Memory B cell (primary cell): ENCODE measurements around the gene BICC1.
A peak's percentile ranks its signal among the peaks of the same experiment; 100 is the strongest.

Source experiments
- ATAC-seq: fragments of 150-1000 bp; cut with Tn5 transposase; 2 replicates; pipeline ENCODE4 v1.10.0; 2021; ENCODE audit warnings: low read depth, mild to moderate bottlenecking, moderate library complexity
- DNase-seq, 2 donors: peaks; one replicate each; pipeline ENCODE4 v3.0.0; 2022; ENCODE audit warnings: low spot score in 2 of 2
- H3K27ac Mint-ChIP-seq: one replicate; pipeline ENCODE4 v1.8.0; 2022; ENCODE audit warnings: mild to moderate bottlenecking, moderate library complexity, mixed read lengths
- H3K27me3 Mint-ChIP-seq: one replicate; pipeline ENCODE4 v1.8.0; 2022; ENCODE audit warnings: mixed read lengths
- H3K36me3 Mint-ChIP-seq: one replicate; pipeline ENCODE4 v1.8.0; 2022; ENCODE audit warnings: mild to moderate bottlenecking, mixed read lengths
- H3K4me1 Mint-ChIP-seq: one replicate; pipeline ENCODE4 v1.8.0; 2022; ENCODE audit warnings: mixed read lengths
- H3K4me3 Mint-ChIP-seq: one replicate; pipeline ENCODE4 v1.8.0; 2022; ENCODE audit warnings: mild to moderate bottlenecking, moderate library complexity, mixed read lengths
- H3K9me3 Mint-ChIP-seq: one replicate; pipeline ENCODE4 v1.8.0; 2022; ENCODE audit warnings: mixed read lengths

Gene BICC1

DNA sequence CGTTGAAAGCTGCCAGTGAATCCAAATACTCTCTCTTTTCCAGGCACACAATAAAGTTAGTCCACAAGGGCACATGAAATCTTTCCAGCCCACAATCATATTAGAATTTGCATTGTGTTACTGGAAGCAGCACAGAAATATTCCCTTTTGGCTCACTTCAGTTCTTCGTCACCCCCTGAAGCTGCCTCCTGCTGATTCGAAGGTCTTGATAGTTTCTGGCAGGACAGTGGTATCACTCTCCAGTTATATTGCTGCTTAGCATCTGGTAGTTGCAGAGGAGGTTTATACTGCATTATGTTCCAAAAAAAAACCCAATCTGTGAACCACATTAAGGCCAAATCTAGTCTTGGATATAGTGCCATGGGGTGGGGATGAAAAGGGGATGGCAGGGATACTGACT lies 253.2 kb downstream of the BICC1 start:
- H3K27ac Mint-ChIP-seq = no peak overlapping the region
- H3K9me3 Mint-ChIP-seq = peaks cover 4% of the 10 kb centered on the region
- no peak for ATAC-seq
- no peaks in the 10 kb centered on the region for H3K4me1 Mint-ChIP-seq
- no peaks in the 10 kb centered on the region for H3K36me3 Mint-ChIP-seq
- DNase-seq = no peak
- H3K4me3 Mint-ChIP-seq = no peak overlapping the region
- H3K27me3 Mint-ChIP-seq = peaks cover 3% of the 10 kb centered on the region

DNA sequence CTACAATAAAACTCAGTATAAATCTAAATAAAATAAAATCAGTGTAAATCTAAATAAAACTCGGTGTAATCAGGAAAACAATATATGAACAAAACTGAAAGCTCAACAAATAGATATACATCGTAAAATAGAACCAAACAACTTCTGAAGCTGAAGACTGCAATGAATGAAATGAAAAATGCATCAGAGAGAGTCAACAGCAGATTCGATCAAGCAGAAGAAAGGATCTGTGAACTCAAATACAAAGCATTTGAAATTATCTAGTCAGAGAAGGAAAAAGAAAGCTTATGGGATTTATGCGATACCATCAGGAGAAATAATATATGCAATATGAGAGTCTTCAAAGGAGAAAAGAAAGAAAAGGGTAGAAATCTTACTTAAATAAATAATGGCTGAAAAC lies 255.0 kb downstream of the BICC1 start:
- H3K36me3 Mint-ChIP-seq = no peaks in the 10 kb centered on the region
- no peaks in the 10 kb centered on the region for H3K27me3 Mint-ChIP-seq
- H3K27ac Mint-ChIP-seq = no peak overlapping the region
- H3K4me1 Mint-ChIP-seq = no peaks in the 10 kb centered on the region
- no peak overlapping the region for H3K4me3 Mint-ChIP-seq
- no peak for DNase-seq
- peaks cover 4% of the 10 kb centered on the region for H3K9me3 Mint-ChIP-seq
- no peak for ATAC-seq

DNA sequence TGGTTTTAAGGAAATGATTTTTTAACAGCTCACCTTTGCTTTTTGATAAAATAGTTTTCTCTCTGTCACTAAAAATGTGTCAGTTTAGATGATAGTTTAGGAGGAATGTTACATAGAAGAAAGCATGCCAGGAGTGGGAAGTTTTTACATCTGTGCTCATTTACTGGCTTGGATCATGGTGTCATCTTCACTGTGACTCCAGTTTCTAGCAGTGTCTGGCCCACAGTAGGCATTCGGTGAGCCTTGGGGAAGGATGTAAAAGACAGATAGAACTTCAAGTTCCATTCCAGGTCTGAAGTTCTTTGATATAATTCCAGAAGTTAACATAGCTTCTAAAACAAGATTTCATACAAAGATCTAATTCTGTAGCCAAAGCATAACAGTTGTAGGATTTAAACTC lies 259.2 kb downstream of the BICC1 start:
- ATAC-seq = no peak
- H3K36me3 Mint-ChIP-seq = no peaks in the 10 kb centered on the region
- no peak overlapping the region for H3K27ac Mint-ChIP-seq
- DNase-seq = no peak
- peaks cover 4% of the 10 kb centered on the region for H3K9me3 Mint-ChIP-seq
- no peaks in the 10 kb centered on the region for H3K27me3 Mint-ChIP-seq
- no peak overlapping the region for H3K4me3 Mint-ChIP-seq
- no peaks in the 10 kb centered on the region for H3K4me1 Mint-ChIP-seq

GRCh38 chr10:58772758-58773157 lies 260.1 kb downstream of the BICC1 start:
- Mint-ChIP-seq H3K36me3 (no peaks in the 10 kb centered on the region), H3K9me3 (peaks cover under 1% of the 10 kb centered on the region), H3K4me1 (no peaks in the 10 kb centered on the region), H3K4me3 (no peak overlapping the region), H3K27ac (no peak overlapping the region), H3K27me3 (no peaks in the 10 kb centered on the region)
- no peak for DNase-seq
- no peak for ATAC-seq

DNA sequence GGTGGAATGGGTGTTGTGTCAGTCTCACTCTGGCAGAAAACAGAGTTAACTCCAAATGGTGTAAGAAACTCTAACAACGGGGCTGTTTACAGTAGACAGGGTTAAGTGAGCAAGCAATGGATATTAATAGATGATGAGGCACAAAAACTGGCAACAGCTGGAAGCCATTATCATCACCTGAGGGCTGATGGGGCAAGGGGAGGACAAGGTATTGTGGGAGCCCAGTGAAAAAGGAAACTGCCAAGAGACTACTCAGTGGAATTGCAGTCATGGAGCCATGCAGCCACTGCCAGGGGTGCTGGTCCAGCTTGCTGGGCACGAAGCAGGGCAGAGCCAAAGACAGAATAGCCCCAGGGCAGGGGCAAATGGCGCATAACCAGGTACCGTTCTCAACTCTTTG lies 260.7 kb downstream of the BICC1 start:
- no peaks in the 10 kb centered on the region for H3K36me3 Mint-ChIP-seq
- no peaks in the 10 kb centered on the region for H3K9me3 Mint-ChIP-seq
- DNase-seq = no peak
- no peak overlapping the region for H3K27ac Mint-ChIP-seq
- no peak overlapping the region for H3K4me3 Mint-ChIP-seq
- no peak for ATAC-seq
- H3K4me1 Mint-ChIP-seq = no peaks in the 10 kb centered on the region
- H3K27me3 Mint-ChIP-seq = no peaks in the 10 kb centered on the region

DNA sequence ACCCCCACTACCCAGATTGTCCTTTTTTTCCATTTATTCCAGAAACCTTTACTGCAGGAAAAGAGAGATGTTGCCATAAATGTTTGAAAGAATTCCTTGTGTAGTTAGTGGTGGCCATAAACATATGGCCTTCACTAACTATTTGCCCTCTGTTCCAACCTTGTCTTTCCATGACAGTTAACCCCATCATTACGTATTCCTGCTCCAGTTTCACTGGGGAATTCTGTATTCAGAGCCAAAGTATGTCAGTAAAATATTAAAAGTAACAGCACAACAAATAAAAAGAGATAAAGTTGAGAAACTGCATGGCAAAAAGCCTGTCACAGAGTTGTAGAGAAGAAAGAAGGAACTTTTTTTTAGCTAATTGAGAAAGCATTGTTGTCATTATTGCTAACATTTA lies 261.3 kb downstream of the BICC1 start:
- H3K4me3 Mint-ChIP-seq = no peak overlapping the region
- H3K27me3 Mint-ChIP-seq = no peaks in the 10 kb centered on the region
- H3K27ac Mint-ChIP-seq = no peak overlapping the region
- H3K36me3 Mint-ChIP-seq = no peaks in the 10 kb centered on the region
- ATAC-seq = no peak
- no peak for DNase-seq
- H3K9me3 Mint-ChIP-seq = no peaks in the 10 kb centered on the region
- H3K4me1 Mint-ChIP-seq = no peaks in the 10 kb centered on the region

- Mint-ChIP-seq H3K27ac (no peak overlapping the region), H3K9me3 (no peaks in the 10 kb centered on the region), H3K36me3 (no peaks in the 10 kb centered on the region), H3K27me3 (no peaks in the 10 kb centered on the region), H3K4me1 (no peaks in the 10 kb centered on the region), H3K4me3 (no peak overlapping the region)
- ATAC-seq (no peak), DNase-seq (no peak)
These were observed 263.4 kb downstream of the BICC1 start for GRCh38 chr10:58775960-58776567.

GRCh38 chr10:58776568-58777318 lies 264.1 kb downstream of the BICC1 start:
- Mint-ChIP-seq H3K36me3 (no peaks in the 10 kb centered on the region), H3K9me3 (no peaks in the 10 kb centered on the region), H3K4me3 (no peak overlapping the region), H3K27ac (no peak overlapping the region), H3K4me1 (no peaks in the 10 kb centered on the region), H3K27me3 (no peaks in the 10 kb centered on the region)
- ATAC-seq (no peak), DNase-seq (no peak)

DNA sequence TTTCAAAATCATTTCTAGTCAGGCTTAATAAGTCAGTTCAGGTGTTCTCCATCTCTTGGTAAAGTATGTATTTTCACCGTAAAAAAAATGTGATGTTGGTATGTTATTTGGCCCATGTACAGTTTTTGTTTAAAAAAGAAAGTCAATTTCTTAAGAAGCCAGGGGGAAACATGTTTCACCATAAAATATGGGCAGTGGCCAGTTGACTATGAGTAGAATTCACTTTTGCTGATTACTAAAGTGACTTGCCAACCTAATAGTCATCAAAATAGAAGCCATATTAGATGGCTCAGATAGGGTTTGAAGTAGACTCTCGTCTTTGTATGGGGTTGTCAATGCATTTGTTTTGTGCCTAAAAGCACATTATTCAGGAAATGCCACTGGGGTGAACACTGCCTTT lies 266.3 kb downstream of the BICC1 start:
- H3K36me3 Mint-ChIP-seq = no peaks in the 10 kb centered on the region
- no peaks in the 10 kb centered on the region for H3K27me3 Mint-ChIP-seq
- H3K4me1 Mint-ChIP-seq = no peaks in the 10 kb centered on the region
- no peaks in the 10 kb centered on the region for H3K9me3 Mint-ChIP-seq
- H3K4me3 Mint-ChIP-seq = no peak overlapping the region
- H3K27ac Mint-ChIP-seq = no peak overlapping the region
- ATAC-seq (no peak), DNase-seq (no peak)

DNA sequence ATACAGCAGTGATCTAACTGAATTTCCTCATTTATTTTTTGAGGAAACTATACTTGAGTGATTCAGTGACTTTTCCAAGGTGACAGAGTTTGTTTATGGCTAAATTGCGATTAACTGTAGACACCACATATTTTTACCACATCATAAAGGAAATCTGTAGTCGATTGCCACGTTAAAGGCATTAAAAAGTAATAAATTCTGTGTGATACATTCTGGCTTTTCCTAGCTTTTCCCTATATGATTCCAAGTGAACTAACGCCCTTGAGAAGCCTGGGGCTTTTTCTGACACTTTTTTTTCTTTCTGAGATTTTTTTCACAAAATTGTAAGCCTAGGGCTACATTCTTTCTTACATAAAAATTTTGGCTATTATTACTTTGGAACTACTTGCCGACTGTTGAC lies 266.9 kb downstream of the BICC1 start:
- DNase-seq (no peak), ATAC-seq (no peak)
- H3K4me1 Mint-ChIP-seq = no peaks in the 10 kb centered on the region
- H3K36me3 Mint-ChIP-seq = no peaks in the 10 kb centered on the region
- H3K27me3 Mint-ChIP-seq = no peaks in the 10 kb centered on the region
- no peak overlapping the region for H3K4me3 Mint-ChIP-seq
- H3K27ac Mint-ChIP-seq = no peak overlapping the region
- no peaks in the 10 kb centered on the region for H3K9me3 Mint-ChIP-seq

DNA sequence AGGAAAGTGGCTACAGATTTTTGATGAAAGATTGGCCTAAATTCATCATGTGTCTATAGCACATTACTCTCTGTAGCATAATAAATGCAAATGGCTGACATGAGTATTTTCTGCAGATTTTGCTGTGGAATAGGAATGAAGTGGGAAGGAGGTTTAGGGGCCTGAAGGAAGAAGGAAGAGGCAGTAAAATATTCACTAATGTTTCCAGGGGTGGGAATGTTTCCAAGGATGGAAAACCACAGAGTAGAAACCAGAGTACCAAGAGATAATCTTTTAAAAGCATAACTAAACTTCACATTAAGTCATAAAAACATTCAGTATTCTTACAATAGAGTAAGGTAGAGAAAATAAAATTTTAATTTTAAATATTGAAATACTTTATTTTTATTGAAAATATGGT lies 267.8 kb downstream of the BICC1 start:
- no peak for ATAC-seq

DNA sequence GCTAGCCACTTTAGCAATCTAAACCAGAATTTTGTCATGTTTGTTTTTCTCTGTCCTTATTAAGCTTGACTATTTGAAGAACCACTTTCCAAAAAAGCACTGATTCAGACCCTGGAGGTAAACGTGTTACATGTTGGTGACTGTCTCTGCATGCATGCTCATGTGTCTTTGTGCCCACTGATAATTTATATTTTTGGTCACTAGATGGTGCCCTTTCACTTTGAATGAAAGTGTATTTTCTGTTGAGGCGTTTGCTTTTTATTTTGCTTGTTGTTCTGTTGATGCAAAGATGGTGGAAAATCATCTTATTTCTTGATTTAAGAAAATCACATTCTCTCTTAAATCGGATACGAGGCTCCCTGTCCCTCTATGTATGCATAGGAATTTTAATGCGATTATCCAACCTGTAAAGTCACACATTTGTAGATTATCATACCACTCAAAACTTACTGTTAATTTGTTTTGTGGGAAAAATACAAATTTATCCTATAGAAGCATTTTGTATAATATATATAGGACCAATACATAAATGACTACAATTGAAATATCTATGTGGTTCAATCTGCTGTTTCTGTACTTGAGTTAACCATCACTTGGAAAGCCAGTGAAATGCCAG lies 269.3 kb downstream of the BICC1 start:
- no peak overlapping the region for H3K4me3 Mint-ChIP-seq
- DNase-seq (peak in 1 of 2 donors; percentile 4), ATAC-seq (no peak)
- no peak overlapping the region for H3K27ac Mint-ChIP-seq
- H3K4me1 Mint-ChIP-seq = no peaks in the 10 kb centered on the region
- H3K36me3 Mint-ChIP-seq = no peaks in the 10 kb centered on the region
- H3K27me3 Mint-ChIP-seq = no peaks in the 10 kb centered on the region
- no peaks in the 10 kb centered on the region for H3K9me3 Mint-ChIP-seq

More for the DNA sequence above, 267.8 kb downstream of the BICC1 start:
- Mint-ChIP-seq H3K4me1 (no peaks in the 10 kb centered on the region), H3K9me3 (no peaks in the 10 kb centered on the region), H3K4me3 (no peak overlapping the region), H3K27ac (no peak overlapping the region), H3K27me3 (no peaks in the 10 kb centered on the region), H3K36me3 (no peaks in the 10 kb centered on the region)
- DNase-seq = no peak

DNA sequence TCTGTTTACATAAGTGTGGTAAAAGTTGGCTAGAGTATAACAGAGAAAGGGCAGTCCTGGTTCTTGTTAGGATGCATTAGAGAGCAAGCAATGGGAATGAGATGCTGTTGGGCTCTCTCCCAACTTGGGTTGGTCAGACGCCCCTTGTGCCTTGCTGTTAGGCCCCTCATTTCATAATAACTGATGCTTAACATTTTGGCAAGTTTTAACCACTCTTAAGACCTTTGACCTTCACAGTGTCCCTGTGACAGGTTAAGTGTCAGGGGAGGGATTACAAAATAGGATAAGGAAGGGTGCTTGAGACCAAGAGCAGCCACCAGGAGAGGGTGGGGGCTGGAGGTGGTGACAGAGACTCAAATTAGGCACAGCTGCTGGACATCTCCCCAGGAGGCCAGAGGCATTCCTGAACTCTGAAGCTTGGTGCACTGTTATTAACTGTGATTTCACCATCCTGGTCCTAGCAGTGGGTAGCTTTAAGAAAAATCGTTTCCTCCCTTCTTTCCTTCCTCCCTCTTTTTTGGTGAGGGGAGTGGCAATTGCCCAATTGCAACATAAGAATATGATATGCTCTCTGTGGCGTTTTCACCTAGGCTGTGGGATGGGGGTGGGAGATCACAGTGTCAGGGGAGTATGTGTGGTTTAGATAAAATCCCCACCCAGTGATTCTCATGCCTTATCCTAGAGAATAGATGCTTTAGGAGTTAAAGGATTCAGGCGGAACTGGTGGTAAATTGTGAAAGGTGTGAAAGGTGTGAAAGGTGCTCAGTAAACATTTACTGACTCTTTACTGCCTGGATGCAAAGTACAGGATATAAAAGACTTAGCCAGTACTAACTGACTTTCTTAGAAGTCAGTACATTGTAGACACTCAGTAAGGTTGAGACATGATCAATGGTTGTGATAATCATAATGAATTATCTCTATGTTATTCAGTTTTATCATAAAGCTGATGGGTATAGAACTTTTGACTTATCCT lies 270.5 kb downstream of the BICC1 start:
- no peaks in the 10 kb centered on the region for H3K9me3 Mint-ChIP-seq
- no peaks in the 10 kb centered on the region for H3K4me1 Mint-ChIP-seq
- no peak for ATAC-seq

GRCh38 chr10:58784361-58784760 lies 271.7 kb downstream of the BICC1 start:
- Mint-ChIP-seq H3K4me3 (no peak overlapping the region), H3K9me3 (no peaks in the 10 kb centered on the region), H3K27ac (no peak overlapping the region), H3K27me3 (no peaks in the 10 kb centered on the region), H3K36me3 (no peaks in the 10 kb centered on the region), H3K4me1 (no peaks in the 10 kb centered on the region)
- no peak for ATAC-seq
- DNase-seq = no peak

More for the DNA sequence above, 270.5 kb downstream of the BICC1 start:
- Mint-ChIP-seq H3K27me3 (no peaks in the 10 kb centered on the region), H3K4me3 (no peak overlapping the region), H3K27ac (no peak overlapping the region), H3K36me3 (no peaks in the 10 kb centered on the region)
- DNase-seq = no peak
